GM21526 (cell line): ENCODE data around the gene BRME1.

Experiments used
- ATAC-seq: cut with Tn5 transposase; IDR thresholded peaks from one replicate; pipeline ENCODE4 v1.9.1; 2021; ENCODE audit warnings: moderate library complexity; ENCODE audit not compliant: unreplicated experiment, low FRiP score

The BRME1 gene

GRCh38 chr19:13892870-13893269 lies 13.0 kb downstream of the BRME1 start:
- ATAC-seq = no peak

GRCh38 chr19:13890136-13890535 lies 15.8 kb downstream of the BRME1 start:
- ATAC-seq = no peak

- no peak for ATAC-seq
These were observed 17.6 kb downstream of the BRME1 start for GRCh38 chr19:13888281-13888680.

- ATAC-seq = no peak
These were observed 18.4 kb downstream of the BRME1 start for GRCh38 chr19:13887517-13887916.

- no peak for ATAC-seq
These were observed 18.9 kb downstream of the BRME1 start for GRCh38 chr19:13887018-13887436.

- ATAC-seq = no peak
These were observed 20.0 kb downstream of the BRME1 start for GRCh38 chr19:13885826-13886365.

GRCh38 chr19:13884726-13885591 lies 21.0 kb downstream of the BRME1 start:
- no peak for ATAC-seq

GRCh38 chr19:13883516-13884064 lies 22.3 kb downstream of the BRME1 start:
- ATAC-seq = no peak

GRCh38 chr19:13882836-13883235 lies 23.1 kb downstream of the BRME1 start:
- no peak for ATAC-seq

GRCh38 chr19:13882419-13882795 lies 23.5 kb downstream of the BRME1 start:
- no peak for ATAC-seq

- ATAC-seq = no peak
These were observed 24.1 kb downstream of the BRME1 start for GRCh38 chr19:13881692-13882418.

- no peak for ATAC-seq
These were observed 24.6 kb downstream of the BRME1 start for GRCh38 chr19:13881251-13881691.

- peak; percentile 77 for ATAC-seq
These were observed 25.6 kb downstream of the BRME1 start for GRCh38 chr19:13880059-13881043.

GRCh38 chr19:13877303-13877702 lies 28.6 kb downstream of the BRME1 start:
- ATAC-seq = no peak

- no peak for ATAC-seq
These were observed 29.1 kb downstream of the BRME1 start, which contains the start of gene NANOS3 for GRCh38 chr19:13876834-13877233. NANOS3 (plus strand) TSS chr19:13877134; CDS start chr19:13877249, 115 bp downstream.

- ATAC-seq = no peak
These were observed 30.1 kb downstream of the BRME1 start for GRCh38 chr19:13875824-13876223.

- no peak for ATAC-seq
These were observed 31.9 kb downstream of the BRME1 start for GRCh38 chr19:13873834-13874515.

GRCh38 chr19:13872695-13873389 lies 33.1 kb downstream of the BRME1 start:
- no peak for ATAC-seq

GRCh38 chr19:13872339-13872694 lies 33.6 kb downstream of the BRME1 start:
- no peak for ATAC-seq
